Stimulated activated CD4-positive, alpha-beta T cell treated with anti-CD3 and anti-CD28 coated beads, TNF-alpha, amount 100 ng/mL, for 4 hours (primary cell): ENCODE data around the gene MLLT10.

ENCODE experiments used
- DNase-seq, 3 experiments: peaks; one replicate each; pipeline ENCODE4 v3.0.0-alpha.2; 2020; ENCODE audit warnings: low read depth in 3 of 3

The MLLT10 gene

DNA sequence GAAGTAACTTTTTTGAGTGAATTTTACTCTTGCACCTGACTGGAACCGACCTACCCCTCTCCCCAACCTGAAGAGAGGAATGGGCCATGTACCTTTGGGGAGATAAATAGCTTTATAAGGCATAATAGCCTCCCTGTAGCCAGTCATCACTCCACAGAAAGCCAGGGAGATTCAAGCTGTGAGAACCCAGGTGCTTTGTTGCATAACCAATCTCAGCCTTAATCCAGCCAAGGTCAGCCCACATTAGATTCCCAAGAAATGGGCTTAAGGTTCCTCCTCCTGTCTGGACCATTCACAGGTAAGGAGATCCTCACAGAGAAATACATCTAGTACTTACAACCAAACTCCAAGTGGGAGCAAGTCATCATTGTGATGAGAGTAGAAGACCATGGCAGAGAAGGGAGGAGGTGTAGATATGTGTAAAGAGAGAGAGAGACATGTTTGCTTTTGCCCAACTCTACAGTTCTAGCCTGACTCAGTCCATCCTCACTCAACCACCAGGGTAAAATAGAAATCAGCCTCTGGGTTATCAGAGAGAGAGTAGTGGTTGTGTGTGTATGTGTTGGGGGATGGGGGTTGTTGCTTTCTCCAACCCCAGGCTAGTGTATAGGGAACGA lies 32.2 kb upstream of the MLLT10 start:
- no peak for DNase-seq

DNA sequence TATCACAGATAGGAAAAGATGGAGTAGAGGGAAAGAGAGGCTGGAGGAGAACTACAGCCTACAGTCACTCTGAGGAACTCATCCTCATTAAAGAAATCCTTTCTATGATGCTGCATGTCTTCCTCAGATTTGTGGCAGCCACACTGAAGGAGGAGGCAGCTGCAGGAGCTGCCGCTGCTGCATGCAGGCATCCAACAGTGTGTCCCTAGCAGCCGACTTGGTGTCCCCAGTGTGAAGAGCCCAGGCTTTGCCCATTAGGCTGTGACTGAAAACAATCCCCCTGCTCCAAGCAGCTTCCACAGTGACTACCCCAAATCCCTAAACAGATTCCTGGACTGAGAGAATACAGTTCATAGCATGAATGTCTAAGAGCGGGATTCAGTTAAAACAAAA lies 31.7 kb upstream of the MLLT10 start:
- DNase-seq, result no peak

DNA sequence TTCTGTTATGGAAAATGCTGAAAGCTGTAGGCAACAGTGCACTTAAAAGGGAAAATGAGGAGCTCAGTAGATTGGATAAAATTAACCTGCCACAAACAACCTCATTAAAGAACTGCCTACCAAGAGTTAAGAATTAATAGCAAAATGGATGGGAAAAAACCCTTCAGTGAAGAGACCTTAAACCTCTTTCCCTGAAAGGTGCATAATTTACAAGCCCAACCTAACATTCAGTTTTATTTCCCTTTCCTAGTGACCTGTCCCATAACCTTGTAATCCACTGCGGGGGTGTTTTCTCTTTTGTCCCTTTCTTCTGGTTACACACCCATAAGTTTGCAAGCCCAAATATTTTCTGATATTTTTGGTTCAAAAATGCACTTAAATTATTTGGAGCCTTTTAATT lies 30.5 kb upstream of the MLLT10 start:
- DNase-seq, result no peak

GRCh38 chr10:21505711-21506278 lies 28.2 kb upstream of the MLLT10 start:
- DNase-seq, result no peak

GRCh38 chr10:21506351-21506750 lies 27.7 kb upstream of the MLLT10 start:
- no peak for DNase-seq

DNA sequence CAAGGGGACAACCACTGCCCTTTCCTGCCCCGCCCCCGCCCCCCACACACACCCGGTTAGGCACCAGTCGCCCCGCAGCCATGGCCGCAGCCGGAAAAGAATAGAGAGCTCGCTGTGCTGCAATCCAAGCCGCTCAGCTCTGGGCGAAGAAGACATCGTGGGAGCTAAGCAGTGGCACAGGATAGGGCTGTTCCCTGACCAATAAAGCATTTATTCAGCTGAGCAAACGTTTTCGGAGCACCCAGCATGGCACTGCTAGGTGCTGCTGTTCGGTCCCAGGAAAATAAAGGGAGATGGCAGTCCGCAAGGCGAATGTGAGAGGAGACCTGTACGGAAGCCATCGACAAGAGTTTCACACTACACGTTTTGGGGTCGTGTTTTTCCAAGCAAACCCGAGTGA lies 26.9 kb upstream of the MLLT10 start:
- no peak for DNase-seq

GRCh38 chr10:21508706-21509331 lies 25.2 kb upstream of the MLLT10 start:
- DNase-seq, result no peak

GRCh38 chr10:21509341-21510240 lies 24.4 kb upstream of the MLLT10 start:
- DNase-seq, result no peak

DNA sequence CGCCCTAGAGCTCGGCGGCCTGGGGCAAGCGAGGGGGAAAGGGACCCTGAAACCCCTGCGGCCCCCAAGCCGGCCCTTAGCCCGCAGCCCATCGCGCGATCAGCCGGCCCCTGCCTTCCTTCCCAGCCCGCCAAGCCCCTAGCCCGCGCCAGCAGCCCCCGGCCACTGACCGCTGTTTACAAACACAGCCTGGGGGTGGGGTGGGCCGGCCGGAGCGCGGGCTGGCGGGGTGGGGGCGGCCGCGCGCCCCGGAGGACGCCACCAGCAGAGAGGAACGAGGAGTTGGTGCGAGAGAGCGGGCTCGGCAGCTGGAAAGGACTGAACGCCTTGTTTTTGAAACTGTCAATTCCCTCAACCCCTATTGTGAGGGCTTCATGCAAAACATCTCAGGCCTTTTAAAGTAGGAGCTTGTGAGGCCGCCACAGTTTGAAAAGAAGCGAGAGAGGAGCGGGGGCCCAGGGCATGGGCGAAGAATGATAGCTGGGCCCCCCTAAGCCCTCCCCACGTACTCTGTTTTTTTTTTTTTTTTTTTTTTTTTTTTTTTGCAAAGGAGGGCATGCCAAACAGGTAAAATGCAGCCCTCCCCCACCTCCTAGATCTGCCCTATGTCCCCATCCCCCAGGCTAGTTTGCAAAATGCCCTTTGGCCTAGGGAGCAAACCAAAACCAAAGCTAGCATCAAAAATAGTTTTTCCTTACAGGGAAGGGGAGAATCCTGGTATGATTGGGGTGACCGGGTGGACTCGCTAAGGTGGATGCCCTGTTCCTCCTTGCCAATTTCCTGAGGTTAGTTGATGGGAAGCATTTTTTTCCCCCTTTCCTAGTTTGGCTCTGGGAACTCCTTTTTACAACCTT lies 23.6 kb upstream of the MLLT10 start:
- DNase-seq, result no peak

GRCh38 chr10:21511095-21511570 lies 22.9 kb upstream of the MLLT10 start:
- no peak for DNase-seq

- DNase-seq, result no peak
Observed at GRCh38 chr10:21511946-21512572, 22.0 kb upstream of the MLLT10 start.

- no peak for DNase-seq
Observed at GRCh38 chr10:21512573-21513404, 21.2 kb upstream of the MLLT10 start.

DNA sequence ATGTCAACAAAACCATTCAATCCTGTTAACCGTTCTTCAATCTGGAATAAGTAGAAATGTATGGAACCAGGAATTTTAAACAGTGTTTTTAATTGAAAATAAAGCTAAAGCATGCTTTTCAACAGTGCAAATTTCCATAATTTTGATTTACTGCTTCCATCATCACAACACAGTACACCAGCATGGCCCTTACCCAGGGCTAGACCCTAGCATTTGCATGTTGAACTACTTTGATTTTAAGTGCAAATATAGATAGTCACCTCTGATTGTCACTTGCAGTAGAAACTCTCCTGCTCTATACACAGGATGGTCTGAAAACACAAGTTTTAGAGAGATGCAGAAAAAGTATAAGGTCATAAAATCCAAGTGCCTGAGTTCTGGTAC lies 20.6 kb upstream of the MLLT10 start:
- no peak for DNase-seq

DNA sequence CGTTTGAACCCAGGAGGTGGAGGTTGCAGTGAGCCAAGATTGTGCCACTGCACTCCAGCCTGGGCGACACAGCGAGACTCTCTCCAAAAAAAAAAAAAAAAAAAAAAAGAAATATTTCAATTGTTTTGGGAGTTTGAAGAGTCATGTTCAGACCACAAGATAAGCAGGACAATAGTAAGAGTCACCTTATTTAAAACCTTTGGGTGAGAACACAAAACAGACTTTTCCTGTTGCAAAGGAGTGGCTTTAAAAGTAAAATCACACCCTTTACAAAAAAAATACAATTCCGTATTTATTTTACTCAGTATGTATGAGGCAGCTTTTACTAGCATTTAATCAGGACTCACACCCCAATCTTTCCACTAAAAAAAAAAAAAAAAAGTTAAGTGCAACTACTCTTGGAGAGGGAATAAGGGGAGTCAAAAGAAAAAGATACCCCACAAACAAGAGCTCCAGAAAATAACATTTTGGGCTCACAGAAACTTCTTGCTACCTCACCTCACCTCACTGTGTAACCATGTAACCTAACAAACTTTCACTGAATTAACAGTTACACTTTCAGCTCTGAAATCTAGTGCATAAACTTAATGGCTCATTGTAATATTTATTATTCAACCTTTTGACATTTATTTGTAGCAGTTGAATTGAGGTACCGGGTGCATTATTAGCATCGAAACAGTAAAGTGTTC lies 19.8 kb upstream of the MLLT10 start:
- DNase-seq, result no peak

DNA sequence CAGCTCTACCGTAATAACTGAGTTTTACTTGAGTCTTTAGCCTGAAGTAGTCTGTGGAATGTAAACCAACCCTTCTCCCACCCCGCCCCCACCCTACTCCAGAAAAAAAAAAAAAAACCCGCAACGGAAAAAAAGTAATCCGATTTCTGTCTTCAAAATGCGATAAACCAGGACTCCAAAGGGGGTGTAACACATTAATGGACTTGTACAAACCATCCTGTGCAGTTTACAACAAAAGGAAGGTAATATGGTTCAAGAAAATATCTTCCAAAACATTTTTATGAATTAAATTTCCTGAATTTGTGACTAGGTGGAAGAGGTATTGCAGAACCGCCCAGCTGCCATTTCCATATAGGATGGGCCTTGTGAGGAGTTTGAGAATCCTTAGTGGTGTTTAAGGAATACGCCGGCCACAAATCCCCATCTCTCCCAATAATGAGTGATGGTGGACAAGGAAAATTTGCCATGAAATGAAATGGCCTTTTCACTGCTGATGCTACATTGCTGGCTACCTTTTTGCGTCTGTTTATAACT lies 19.1 kb upstream of the MLLT10 start:
- no peak for DNase-seq

- DNase-seq, result no peak
Observed at GRCh38 chr10:21515361-21516241, 18.4 kb upstream of the MLLT10 start.

GRCh38 chr10:21516242-21517131 lies 17.5 kb upstream of the MLLT10 start:
- DNase-seq, result no peak
